Measurements from ENCODE around the gene HBA1.

The HBA1 gene

GRCh38 chr16:179211-180092, 3.0 kb downstream of the HBA1 start:
- Histone ChIP-seq H3K4me3 (ENCODE audit: low read depth in 1 of 2, low read length in 2 of 2) (no peak overlapping the region), H3K27me3 (ENCODE audit: low read depth, low read length) (peaks cover 38% of the 10 kb centered on the region), H3K9me3 (ENCODE audit: control insufficient read depth in 1 of 2, low read length in 2 of 2) (no peaks in the 10 kb centered on the region), H3K27ac (ENCODE audit: low read length) (no peak overlapping the region), H3K4me1 (ENCODE audit: control insufficient read depth in 1 of 2, insufficient read depth in 2 of 2, low read length in 2 of 2) (peaks cover 0 to 17% of the 10 kb centered on the region in 2 donors), H3K36me3 (ENCODE audit: control insufficient read depth in 1 of 2, insufficient read depth in 2 of 2, low read length in 2 of 2) (no peaks in the 10 kb centered on the region)

- Histone ChIP-seq H3K4me1 (ENCODE audit: control insufficient read depth in 1 of 2, insufficient read depth in 2 of 2, low read length in 2 of 2) (peaks cover 0 to 17% of the 10 kb centered on the region in 2 donors), H3K4me3 (ENCODE audit: low read depth in 1 of 2, low read length in 2 of 2) (peak within 1 kb of the TSS in 1 of 2 donors; percentile 60), H3K9me3 (ENCODE audit: control insufficient read depth in 1 of 2, low read length in 2 of 2) (no peaks in the 10 kb centered on the region), H3K27ac (ENCODE audit: low read length) (no peak within 1 kb of the TSS), H3K36me3 (ENCODE audit: control insufficient read depth in 1 of 2, insufficient read depth in 2 of 2, low read length in 2 of 2) (no peaks in the 10 kb centered on the region), H3K27me3 (ENCODE audit: low read depth, low read length) (peaks cover 30% of the 10 kb centered on the region)
These were observed 3.7 kb downstream of the HBA1 start, which contains the start of gene HBQ1 for GRCh38 chr16:180101-180675. Gene HBQ1, plus strand, starts transcription at chr16:180459. Its CDS starts 28 bp downstream, at chr16:180487.

- no peaks in the 10 kb centered on the region for H3K9me3 ChIP-seq (ENCODE audit: control insufficient read depth in 1 of 2, low read length in 2 of 2)
- no peak overlapping the region for H3K27ac ChIP-seq (ENCODE audit: low read length)
- H3K36me3 ChIP-seq (ENCODE audit: control insufficient read depth in 1 of 2, insufficient read depth in 2 of 2, low read length in 2 of 2), result no peaks in the 10 kb centered on the region
- peaks cover 0 to 17% of the 10 kb centered on the region in 2 donors for H3K4me1 ChIP-seq (ENCODE audit: control insufficient read depth in 1 of 2, insufficient read depth in 2 of 2, low read length in 2 of 2)
- peak overlapping the region in 1 of 2 donors; percentile 60 for H3K4me3 ChIP-seq (ENCODE audit: low read depth in 1 of 2, low read length in 2 of 2)
- peaks cover 25% of the 10 kb centered on the region for H3K27me3 ChIP-seq (ENCODE audit: low read depth, low read length)
These were observed 4.4 kb downstream of the HBA1 start for GRCh38 chr16:180681-181564.

- H3K27me3 ChIP-seq (ENCODE audit: low read depth, low read length), result peaks cover 25% of the 10 kb centered on the region
- peak overlapping the region in 1 of 2 donors; percentile 60 for H3K4me3 ChIP-seq (ENCODE audit: low read depth in 1 of 2, low read length in 2 of 2)
- no peak overlapping the region for H3K27ac ChIP-seq (ENCODE audit: low read length)
- no peaks in the 10 kb centered on the region for H3K36me3 ChIP-seq (ENCODE audit: control insufficient read depth in 1 of 2, insufficient read depth in 2 of 2, low read length in 2 of 2)
- peaks cover 0 to 17% of the 10 kb centered on the region in 2 donors for H3K4me1 ChIP-seq (ENCODE audit: control insufficient read depth in 1 of 2, insufficient read depth in 2 of 2, low read length in 2 of 2)
- no peaks in the 10 kb centered on the region for H3K9me3 ChIP-seq (ENCODE audit: control insufficient read depth in 1 of 2, low read length in 2 of 2)
These were observed 5.1 kb downstream of the HBA1 start for GRCh38 chr16:181565-182021.

- Histone ChIP-seq H3K27ac (ENCODE audit: low read length) (no peak overlapping the region), H3K36me3 (ENCODE audit: control insufficient read depth in 1 of 2, insufficient read depth in 2 of 2, low read length in 2 of 2) (peaks cover 0 to 8% of the 10 kb centered on the region in 2 donors), H3K4me3 (ENCODE audit: low read depth in 1 of 2, low read length in 2 of 2) (no peak overlapping the region), H3K9me3 (ENCODE audit: control insufficient read depth in 1 of 2, low read length in 2 of 2) (no peaks in the 10 kb centered on the region), H3K27me3 (ENCODE audit: low read depth, low read length) (peaks cover 17% of the 10 kb centered on the region), H3K4me1 (ENCODE audit: control insufficient read depth in 1 of 2, insufficient read depth in 2 of 2, low read length in 2 of 2) (peaks cover 0 to 17% of the 10 kb centered on the region in 2 donors)
These were observed 6.5 kb downstream of the HBA1 start for GRCh38 chr16:183005-183404.

- Histone ChIP-seq H3K36me3 (ENCODE audit: control insufficient read depth in 1 of 2, insufficient read depth in 2 of 2, low read length in 2 of 2) (peaks cover 13 to 27% of the 10 kb centered on the region in 2 donors), H3K27me3 (ENCODE audit: low read depth, low read length) (no peaks in the 10 kb centered on the region), H3K27ac (ENCODE audit: low read length) (no peak overlapping the region), H3K9me3 (ENCODE audit: control insufficient read depth in 1 of 2, low read length in 2 of 2) (no peaks in the 10 kb centered on the region), H3K4me1 (ENCODE audit: control insufficient read depth in 1 of 2, insufficient read depth in 2 of 2, low read length in 2 of 2) (peaks cover 0 to 13% of the 10 kb centered on the region in 2 donors), H3K4me3 (ENCODE audit: low read depth in 1 of 2, low read length in 2 of 2) (no peak overlapping the region)
These were observed 8.7 kb downstream of the HBA1 start for GRCh38 chr16:185213-185612.

GRCh38 chr16:185691-186090, 9.2 kb downstream of the HBA1 start:
- Histone ChIP-seq H3K9me3 (ENCODE audit: control insufficient read depth in 1 of 2, low read length in 2 of 2) (no peaks in the 10 kb centered on the region), H3K27me3 (ENCODE audit: low read depth, low read length) (no peaks in the 10 kb centered on the region), H3K27ac (ENCODE audit: low read length) (no peak overlapping the region), H3K4me1 (ENCODE audit: control insufficient read depth in 1 of 2, insufficient read depth in 2 of 2, low read length in 2 of 2) (peaks cover 0 to 8% of the 10 kb centered on the region in 2 donors), H3K4me3 (ENCODE audit: low read depth in 1 of 2, low read length in 2 of 2) (no peak overlapping the region), H3K36me3 (ENCODE audit: control insufficient read depth in 1 of 2, insufficient read depth in 2 of 2, low read length in 2 of 2) (peaks cover 17 to 32% of the 10 kb centered on the region in 2 donors)

- Histone ChIP-seq H3K36me3 (ENCODE audit: control insufficient read depth in 1 of 2, insufficient read depth in 2 of 2, low read length in 2 of 2) (peaks cover 28 to 46% of the 10 kb centered on the region in 2 donors), H3K27me3 (ENCODE audit: low read depth, low read length) (no peaks in the 10 kb centered on the region), H3K27ac (ENCODE audit: low read length) (no peak overlapping the region), H3K9me3 (ENCODE audit: control insufficient read depth in 1 of 2, low read length in 2 of 2) (no peaks in the 10 kb centered on the region), H3K4me3 (ENCODE audit: low read depth in 1 of 2, low read length in 2 of 2) (no peak overlapping the region), H3K4me1 (ENCODE audit: control insufficient read depth in 1 of 2, insufficient read depth in 2 of 2, low read length in 2 of 2) (no peaks in the 10 kb centered on the region)
These were observed 10.8 kb downstream of the HBA1 start for GRCh38 chr16:187330-187729.

- Histone ChIP-seq H3K4me1 (ENCODE audit: control insufficient read depth in 1 of 2, insufficient read depth in 2 of 2, low read length in 2 of 2) (no peaks in the 10 kb centered on the region), H3K36me3 (ENCODE audit: control insufficient read depth in 1 of 2, insufficient read depth in 2 of 2, low read length in 2 of 2) (peaks cover 28 to 58% of the 10 kb centered on the region in 2 donors)
These were observed 12.2 kb downstream of the HBA1 start for GRCh38 chr16:188674-189073.

GRCh38 chr16:189604-190186, 13.2 kb downstream of the HBA1 start:
- Histone ChIP-seq H3K9me3 (ENCODE audit: control insufficient read depth in 1 of 2, low read length in 2 of 2) (no peaks in the 10 kb centered on the region), H3K27me3 (ENCODE audit: low read depth, low read length) (no peaks in the 10 kb centered on the region), H3K4me1 (ENCODE audit: control insufficient read depth in 1 of 2, insufficient read depth in 2 of 2, low read length in 2 of 2) (no peaks in the 10 kb centered on the region), H3K4me3 (ENCODE audit: low read depth in 1 of 2, low read length in 2 of 2) (no peak overlapping the region), H3K36me3 (ENCODE audit: control insufficient read depth in 1 of 2, insufficient read depth in 2 of 2, low read length in 2 of 2) (peaks cover 35 to 68% of the 10 kb centered on the region in 2 donors), H3K27ac (ENCODE audit: low read length) (no peak overlapping the region)

More at GRCh38 chr16:188674-189073, 12.2 kb downstream of the HBA1 start:
- H3K4me3 ChIP-seq (ENCODE audit: low read depth in 1 of 2, low read length in 2 of 2), result no peak overlapping the region
- H3K27ac ChIP-seq (ENCODE audit: low read length), result no peak overlapping the region
- no peaks in the 10 kb centered on the region for H3K9me3 ChIP-seq (ENCODE audit: control insufficient read depth in 1 of 2, low read length in 2 of 2)
- H3K27me3 ChIP-seq (ENCODE audit: low read depth, low read length), result no peaks in the 10 kb centered on the region

Measured in muscle layer of duodenum (tissue), 2 donors.